ENCODE results near the gene PCCA.

DNA sequence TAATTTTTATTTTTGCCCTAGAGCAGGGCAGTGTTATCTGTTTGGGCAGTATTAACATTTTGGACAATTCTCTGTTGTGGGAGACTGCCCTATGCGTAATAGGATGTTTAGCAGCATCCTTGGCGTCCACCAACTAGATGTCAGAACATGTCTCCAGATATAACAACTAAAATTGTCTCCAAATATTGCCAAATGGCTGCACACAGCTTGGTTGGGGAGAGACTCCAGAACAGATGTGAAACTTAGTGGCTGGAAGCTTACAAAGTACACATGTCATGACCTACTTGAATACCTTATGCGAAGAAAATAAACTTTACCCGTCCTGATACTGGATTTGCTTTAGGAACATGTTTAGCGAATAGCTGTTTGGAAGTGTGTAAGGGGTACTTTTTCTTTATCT is 376.7 kb downstream of the PCCA start:
- TF ChIP-seq, protein P1, sequence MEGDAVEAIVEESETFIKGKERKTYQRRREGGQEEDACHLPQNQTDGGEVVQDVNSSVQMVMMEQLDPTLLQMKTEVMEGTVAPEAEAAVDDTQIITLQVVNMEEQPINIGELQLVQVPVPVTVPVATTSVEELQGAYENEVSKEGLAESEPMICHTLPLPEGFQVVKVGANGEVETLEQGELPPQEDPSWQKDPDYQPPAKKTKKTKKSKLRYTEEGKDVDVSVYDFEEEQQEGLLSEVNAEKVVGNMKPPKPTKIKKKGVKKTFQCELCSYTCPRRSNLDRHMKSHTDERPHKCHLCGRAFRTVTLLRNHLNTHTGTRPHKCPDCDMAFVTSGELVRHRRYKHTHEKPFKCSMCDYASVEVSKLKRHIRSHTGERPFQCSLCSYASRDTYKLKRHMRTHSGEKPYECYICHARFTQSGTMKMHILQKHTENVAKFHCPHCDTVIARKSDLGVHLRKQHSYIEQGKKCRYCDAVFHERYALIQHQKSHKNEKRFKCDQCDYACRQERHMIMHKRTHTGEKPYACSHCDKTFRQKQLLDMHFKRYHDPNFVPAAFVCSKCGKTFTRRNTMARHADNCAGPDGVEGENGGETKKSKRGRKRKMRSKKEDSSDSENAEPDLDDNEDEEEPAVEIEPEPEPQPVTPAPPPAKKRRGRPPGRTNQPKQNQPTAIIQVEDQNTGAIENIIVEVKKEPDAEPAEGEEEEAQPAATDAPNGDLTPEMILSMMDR (IDR thresholded peaks at IDR 0.05; ENCODE audit: insufficient read depth, low read length, poor library complexity, severe bottlenecking), result no peak
- TF ChIP-seq EZH2phosphoT487 (conservative IDR thresholded peaks at IDR 0.05; ENCODE audit: low read length), result no peak
